ENCODE data around the gene JUN. TPM values are rescaled to one million over a fixed set of nuclear protein-coding genes. Genes with fewer than 3 reads are reported as not detected.

JUN gene
- total RNA-seq, 2 donors from 2014 or later, result 15.1 to 16.3 TPM

GRCh38 chr1:58799650-58800049 lies 15.8 kb upstream of the JUN start:
- Histone ChIP-seq H3K4me3 (ENCODE audit: low read length) (no peak overlapping the region), H3K9me3 (ENCODE audit: control insufficient read depth, low read length) (no peaks in the 10 kb centered on the region), H3K9ac (ENCODE audit: extremely low read depth, low read length, poor library complexity, severe bottlenecking) (no peak overlapping the region), H3K4me1 (ENCODE audit: control insufficient read depth, insufficient read depth, low read length) (no peaks in the 10 kb centered on the region), H3K27ac (ENCODE audit: low read depth, low read length) (no peak overlapping the region), H3K36me3 (ENCODE audit: control insufficient read depth, insufficient read depth, low read length) (no peaks in the 10 kb centered on the region), H3K27me3 (ENCODE audit: control insufficient read depth, insufficient read depth, low read length, poor library complexity, severe bottlenecking) (no peaks in the 10 kb centered on the region)
- TF ChIP-seq, protein P1, sequence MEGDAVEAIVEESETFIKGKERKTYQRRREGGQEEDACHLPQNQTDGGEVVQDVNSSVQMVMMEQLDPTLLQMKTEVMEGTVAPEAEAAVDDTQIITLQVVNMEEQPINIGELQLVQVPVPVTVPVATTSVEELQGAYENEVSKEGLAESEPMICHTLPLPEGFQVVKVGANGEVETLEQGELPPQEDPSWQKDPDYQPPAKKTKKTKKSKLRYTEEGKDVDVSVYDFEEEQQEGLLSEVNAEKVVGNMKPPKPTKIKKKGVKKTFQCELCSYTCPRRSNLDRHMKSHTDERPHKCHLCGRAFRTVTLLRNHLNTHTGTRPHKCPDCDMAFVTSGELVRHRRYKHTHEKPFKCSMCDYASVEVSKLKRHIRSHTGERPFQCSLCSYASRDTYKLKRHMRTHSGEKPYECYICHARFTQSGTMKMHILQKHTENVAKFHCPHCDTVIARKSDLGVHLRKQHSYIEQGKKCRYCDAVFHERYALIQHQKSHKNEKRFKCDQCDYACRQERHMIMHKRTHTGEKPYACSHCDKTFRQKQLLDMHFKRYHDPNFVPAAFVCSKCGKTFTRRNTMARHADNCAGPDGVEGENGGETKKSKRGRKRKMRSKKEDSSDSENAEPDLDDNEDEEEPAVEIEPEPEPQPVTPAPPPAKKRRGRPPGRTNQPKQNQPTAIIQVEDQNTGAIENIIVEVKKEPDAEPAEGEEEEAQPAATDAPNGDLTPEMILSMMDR (conservative IDR thresholded peaks at IDR 0.05), result no peak
- no peaks in the 10 kb centered on the region for H3K36me3 Mint-ChIP-seq (ENCODE audit: low read depth)
- H3K4me1 Mint-ChIP-seq, result peaks cover 6% of the 10 kb centered on the region
- peaks cover 9% of the 10 kb centered on the region for H3K27me3 Mint-ChIP-seq (ENCODE audit: insufficient read depth)
- no peak overlapping the region for H3K4me3 Mint-ChIP-seq
- 86% methylated on average over 1 of the region's 1 CpG; no CpG with 5 or more reads in 1 of the 2 experiments for WGBS, 2 experiments (ENCODE audit: insufficient coverage in 1 of 2, insufficient read length in 1 of 2)
- DNase-seq, result no peak
- no peaks in the 10 kb centered on the region for H3K9me3 Mint-ChIP-seq
- H3K27ac Mint-ChIP-seq, result no peak overlapping the region

DNA sequence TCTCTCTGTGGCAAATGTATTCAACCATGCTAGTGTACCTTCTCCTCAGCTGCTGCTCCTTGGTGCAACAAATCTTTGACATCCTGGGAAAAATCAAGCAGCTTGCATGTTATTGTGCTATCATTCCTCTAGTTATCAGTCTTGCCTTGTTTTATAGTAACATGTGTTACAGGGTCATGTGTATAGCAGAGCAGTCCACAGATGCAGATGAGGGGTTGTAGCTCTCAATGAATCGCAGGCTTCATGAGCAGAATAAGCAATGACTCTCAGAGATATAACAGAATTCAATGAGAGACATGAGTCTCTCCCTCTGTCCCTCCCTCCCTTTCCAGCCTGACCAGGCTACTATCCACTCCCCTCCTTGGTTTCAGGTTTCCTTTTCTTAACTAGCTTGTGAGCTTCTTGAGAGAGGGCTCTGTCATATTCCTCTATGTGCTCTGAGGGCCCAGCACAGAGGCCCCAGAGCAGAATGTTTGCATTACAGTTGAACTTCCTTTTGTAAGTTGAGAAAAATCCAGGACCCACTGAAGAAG lies 15.1 kb upstream of the JUN start:
- WGBS, 2 experiments (ENCODE audit: insufficient coverage in 1 of 2, insufficient read length in 1 of 2), result 80 to 88% methylated on average over 1 of the region's 1 CpG
- no peak for DNase-seq
- TF ChIP-seq, protein P1 (conservative IDR thresholded peaks at IDR 0.05), result no peak
- Histone ChIP-seq H3K27ac (ENCODE audit: low read depth, low read length) (no peak overlapping the region), H3K4me1 (ENCODE audit: control insufficient read depth, insufficient read depth, low read length) (no peaks in the 10 kb centered on the region), H3K27me3 (ENCODE audit: control insufficient read depth, insufficient read depth, low read length, poor library complexity, severe bottlenecking) (peaks cover 3% of the 10 kb centered on the region), H3K9me3 (ENCODE audit: control insufficient read depth, low read length) (no peaks in the 10 kb centered on the region), H3K9ac (ENCODE audit: extremely low read depth, low read length, poor library complexity, severe bottlenecking) (no peak overlapping the region), H3K4me3 (ENCODE audit: low read length) (no peak overlapping the region), H3K36me3 (ENCODE audit: control insufficient read depth, insufficient read depth, low read length) (no peaks in the 10 kb centered on the region)
- no peak overlapping the region for H3K27ac Mint-ChIP-seq
- no peaks in the 10 kb centered on the region for H3K9me3 Mint-ChIP-seq
- H3K36me3 Mint-ChIP-seq (ENCODE audit: low read depth), result no peaks in the 10 kb centered on the region
- peaks cover 9% of the 10 kb centered on the region for H3K27me3 Mint-ChIP-seq (ENCODE audit: insufficient read depth)
- H3K4me1 Mint-ChIP-seq, result peaks cover 6% of the 10 kb centered on the region
- H3K4me3 Mint-ChIP-seq, result no peak overlapping the region

- H3K9me3 Mint-ChIP-seq, result no peaks in the 10 kb centered on the region
- peaks cover 9% of the 10 kb centered on the region for H3K27me3 ChIP-seq (ENCODE audit: control insufficient read depth, insufficient read depth, low read length, poor library complexity, severe bottlenecking)
- H3K27ac ChIP-seq (ENCODE audit: low read depth, low read length), result no peak overlapping the region
- no peaks in the 10 kb centered on the region for H3K36me3 ChIP-seq (ENCODE audit: control insufficient read depth, insufficient read depth, low read length)
- no peak for DNase-seq
- no peak overlapping the region for H3K4me3 ChIP-seq (ENCODE audit: low read length)
- peaks cover 2% of the 10 kb centered on the region for H3K4me1 Mint-ChIP-seq
- TF ChIP-seq, protein P1 (conservative IDR thresholded peaks at IDR 0.05), result no peak
- H3K9me3 ChIP-seq (ENCODE audit: control insufficient read depth, low read length), result no peaks in the 10 kb centered on the region
- peaks cover 18% of the 10 kb centered on the region for H3K27me3 Mint-ChIP-seq (ENCODE audit: insufficient read depth)
- no peaks in the 10 kb centered on the region for H3K4me1 ChIP-seq (ENCODE audit: control insufficient read depth, insufficient read depth, low read length)
- no peaks in the 10 kb centered on the region for H3K36me3 Mint-ChIP-seq (ENCODE audit: low read depth)
- no peak overlapping the region for H3K27ac Mint-ChIP-seq
- no peak overlapping the region for H3K4me3 Mint-ChIP-seq
- no peak overlapping the region for H3K9ac ChIP-seq (ENCODE audit: extremely low read depth, low read length, poor library complexity, severe bottlenecking)
Observed at GRCh38 chr1:58796416-58796815, 12.6 kb upstream of the JUN start.
